ENCODE measurements around the gene ALK.

GRCh38 chr2:29700560-29700959 lies 220.8 kb downstream of the ALK start:
- no peak for TF ChIP-seq CTCF (IDR thresholded peaks at IDR 0.05)
- no peak for TF ChIP-seq POLR2A (IDR thresholded peaks at IDR 0.05)
- no peak for TF ChIP-seq POLR2AphosphoS5 (IDR thresholded peaks at IDR 0.05)
- TF ChIP-seq EP300 (IDR thresholded peaks at IDR 0.05): no peak
